ENCODE data around the gene EML1.
A peak's percentile ranks its signal among the peaks of the same experiment; 100 is the strongest.

Gene EML1

GRCh38 chr14:99940064-99940463 lies 146.9 kb downstream of the EML1 start:
- Histone ChIP-seq H3K27me3 (replicated peaks in 2 of 5; ENCODE audit: control insufficient read depth in 4 of 5, insufficient read depth in 5 of 5, low read length in 4 of 5) (peaks cover 0 to 12% (median 3%) of the 10 kb centered on the region in 5 experiments), H3K4me3 (ENCODE audit: control insufficient read depth in 1 of 7, extremely low read depth in 1 of 7, insufficient read depth in 4 of 7, low read depth in 2 of 7, low read length in 6 of 7) (no peak overlapping the region), H3K4me1 (ENCODE audit: control extremely low read depth in 1 of 4, control insufficient read depth in 4 of 4, insufficient read depth in 4 of 4, low read length in 3 of 4) (peaks cover 0 to 5% (median 2%) of the 10 kb centered on the region in 4 experiments), H3K9me3 (ENCODE audit: control extremely low read depth in 1 of 5, control insufficient read depth in 4 of 5, insufficient read depth in 2 of 5, low read depth in 1 of 5, low read length in 4 of 5) (no peaks in the 10 kb centered on the region), H3K27ac (ENCODE audit: insufficient read depth in 1 of 2, low read depth in 1 of 2, low read length in 2 of 2, poor library complexity in 1 of 2, severe bottlenecking in 2 of 2) (no peak overlapping the region), H3K36me3 (ENCODE audit: control insufficient read depth in 4 of 4, insufficient read depth in 4 of 4, low read length in 3 of 4) (no peaks in the 10 kb centered on the region)
- CTCF ChIA-PET = interaction anchor here (0.9 to 1.3 kb wide), 2 partner anchors 11 to 22 kb away, joined by 3 read pairs; no protein-coding TSS in a partner anchor
- WGBS (ENCODE audit: insufficient coverage) = 100% methylated on average over 10 of the region's 15 CpGs
- no peak for DNase-seq
- POLR2A ChIA-PET = no interaction called here

GRCh38 chr14:99941211-99941610 lies 148.0 kb downstream of the EML1 start:
- Histone ChIP-seq H3K9me3 (ENCODE audit: control extremely low read depth in 1 of 5, control insufficient read depth in 4 of 5, insufficient read depth in 2 of 5, low read depth in 1 of 5, low read length in 4 of 5) (no peaks in the 10 kb centered on the region), H3K27ac (ENCODE audit: insufficient read depth in 1 of 2, low read depth in 1 of 2, low read length in 2 of 2, poor library complexity in 1 of 2, severe bottlenecking in 2 of 2) (no peak overlapping the region), H3K36me3 (ENCODE audit: control insufficient read depth in 4 of 4, insufficient read depth in 4 of 4, low read length in 3 of 4) (no peaks in the 10 kb centered on the region), H3K27me3 (replicated peaks in 2 of 5; ENCODE audit: control insufficient read depth in 4 of 5, insufficient read depth in 5 of 5, low read length in 4 of 5) (peaks cover 0 to 23% (median 4%) of the 10 kb centered on the region in 5 experiments), H3K4me1 (ENCODE audit: control extremely low read depth in 1 of 4, control insufficient read depth in 4 of 4, insufficient read depth in 4 of 4, low read length in 3 of 4) (peaks cover 0 to 7% (median 2%) of the 10 kb centered on the region in 4 experiments), H3K4me3 (ENCODE audit: control insufficient read depth in 1 of 7, extremely low read depth in 1 of 7, insufficient read depth in 4 of 7, low read depth in 2 of 7, low read length in 6 of 7) (no peak overlapping the region)
- POLR2A ChIA-PET = no interaction called here
- no peak for DNase-seq
- no CpG with 5 or more reads among the region's 1 CpG for WGBS (ENCODE audit: insufficient coverage)
- CTCF ChIA-PET = interaction anchor here (1.3 kb wide), 1 partner anchor 10 kb away, joined by 3 read pairs; no protein-coding TSS in a partner anchor

GRCh38 chr14:99943620-99944019 lies 150.4 kb downstream of the EML1 start:
- no peak overlapping the region for H3K4me3 ChIP-seq (ENCODE audit: control insufficient read depth in 1 of 7, extremely low read depth in 1 of 7, insufficient read depth in 4 of 7, low read depth in 2 of 7, low read length in 6 of 7)
- CTCF ChIA-PET = no interaction called here

GRCh38 chr14:99944241-99944651 lies 151.0 kb downstream of the EML1 start:
- H3K36me3 ChIP-seq (ENCODE audit: control insufficient read depth in 4 of 4, insufficient read depth in 4 of 4, low read length in 3 of 4) = no peaks in the 10 kb centered on the region
- ChIA-PET CTCF (no interaction called here), POLR2A (no interaction called here)
- H3K4me3 ChIP-seq (ENCODE audit: control insufficient read depth in 1 of 7, extremely low read depth in 1 of 7, insufficient read depth in 4 of 7, low read depth in 2 of 7, low read length in 6 of 7) = no peak overlapping the region
- no peak for DNase-seq
- H3K4me1 ChIP-seq (ENCODE audit: control extremely low read depth in 1 of 4, control insufficient read depth in 4 of 4, insufficient read depth in 4 of 4, low read length in 3 of 4) = peaks cover 0 to 11% (median 6%) of the 10 kb centered on the region in 4 experiments
- no peak overlapping the region for H3K27ac ChIP-seq (ENCODE audit: insufficient read depth in 1 of 2, low read depth in 1 of 2, low read length in 2 of 2, poor library complexity in 1 of 2, severe bottlenecking in 2 of 2)
- WGBS (ENCODE audit: insufficient coverage) = 88% methylated on average over 12 of the region's 13 CpGs
- no peaks in the 10 kb centered on the region for H3K9me3 ChIP-seq (ENCODE audit: control extremely low read depth in 1 of 5, control insufficient read depth in 4 of 5, insufficient read depth in 2 of 5, low read depth in 1 of 5, low read length in 4 of 5)
- H3K27me3 ChIP-seq (replicated peaks in 2 of 5; ENCODE audit: control insufficient read depth in 4 of 5, insufficient read depth in 5 of 5, low read length in 4 of 5) = peaks cover 0 to 30% (median 5%) of the 10 kb centered on the region in 5 experiments

More at GRCh38 chr14:99943620-99944019, 150.4 kb downstream of the EML1 start:
- H3K36me3 ChIP-seq (ENCODE audit: control insufficient read depth in 4 of 4, insufficient read depth in 4 of 4, low read length in 3 of 4) = no peaks in the 10 kb centered on the region
- no peaks in the 10 kb centered on the region for H3K9me3 ChIP-seq (ENCODE audit: control extremely low read depth in 1 of 5, control insufficient read depth in 4 of 5, insufficient read depth in 2 of 5, low read depth in 1 of 5, low read length in 4 of 5)
- DNase-seq = no peak
- H3K27me3 ChIP-seq (replicated peaks in 2 of 5; ENCODE audit: control insufficient read depth in 4 of 5, insufficient read depth in 5 of 5, low read length in 4 of 5) = peaks cover 0 to 30% (median 5%) of the 10 kb centered on the region in 5 experiments
- no peak overlapping the region for H3K27ac ChIP-seq (ENCODE audit: insufficient read depth in 1 of 2, low read depth in 1 of 2, low read length in 2 of 2, poor library complexity in 1 of 2, severe bottlenecking in 2 of 2)
- peaks cover 0 to 11% (median 6%) of the 10 kb centered on the region in 4 experiments for H3K4me1 ChIP-seq (ENCODE audit: control extremely low read depth in 1 of 4, control insufficient read depth in 4 of 4, insufficient read depth in 4 of 4, low read length in 3 of 4)
- WGBS (ENCODE audit: insufficient coverage) = 98% methylated on average over 8 of the region's 9 CpGs
- POLR2A ChIA-PET = no interaction called here

GRCh38 chr14:99945732-99946651 lies 152.8 kb downstream of the EML1 start:
- peak in 2 of 3 donors; percentile 29 to 33 for DNase-seq
- Histone ChIP-seq H3K36me3 (ENCODE audit: control insufficient read depth in 4 of 4, insufficient read depth in 4 of 4, low read length in 3 of 4) (no peaks in the 10 kb centered on the region), H3K4me3 (ENCODE audit: control insufficient read depth in 1 of 7, extremely low read depth in 1 of 7, insufficient read depth in 4 of 7, low read depth in 2 of 7, low read length in 6 of 7) (peak overlapping the region in 5 of 7 experiments; percentile 49 to 73 (median 63)), H3K27me3 (replicated peaks in 2 of 5; ENCODE audit: control insufficient read depth in 4 of 5, insufficient read depth in 5 of 5, low read length in 4 of 5) (peaks cover 0 to 30% (median 5%) of the 10 kb centered on the region in 5 experiments), H3K4me1 (ENCODE audit: control extremely low read depth in 1 of 4, control insufficient read depth in 4 of 4, insufficient read depth in 4 of 4, low read length in 3 of 4) (peaks cover 0 to 11% (median 6%) of the 10 kb centered on the region in 4 experiments), H3K9me3 (ENCODE audit: control extremely low read depth in 1 of 5, control insufficient read depth in 4 of 5, insufficient read depth in 2 of 5, low read depth in 1 of 5, low read length in 4 of 5) (no peaks in the 10 kb centered on the region), H3K27ac (ENCODE audit: insufficient read depth in 1 of 2, low read depth in 1 of 2, low read length in 2 of 2, poor library complexity in 1 of 2, severe bottlenecking in 2 of 2) (no peak overlapping the region)
- WGBS (ENCODE audit: insufficient coverage) = 55% methylated on average over 14 of the region's 17 CpGs
- CTCF ChIA-PET = interaction anchor here (0.6 to 1.8 kb wide), 10 partner anchors 8 to 265 kb away, joined by 3 to 11 read pairs (median 3); no protein-coding TSS in a partner anchor
- POLR2A ChIA-PET = interaction anchor here (0.6 kb wide), 1 partner anchor 267 kb away, joined by 3 read pairs; no protein-coding TSS in a partner anchor

GRCh38 chr14:99946652-99947489 lies 153.7 kb downstream of the EML1 start:
- H3K36me3 ChIP-seq (ENCODE audit: control insufficient read depth in 4 of 4, insufficient read depth in 4 of 4, low read length in 3 of 4) = no peaks in the 10 kb centered on the region
- H3K27me3 ChIP-seq (replicated peaks in 2 of 5; ENCODE audit: control insufficient read depth in 4 of 5, insufficient read depth in 5 of 5, low read length in 4 of 5) = peaks cover 0 to 30% (median 9%) of the 10 kb centered on the region in 5 experiments
- DNase-seq = peak; percentile 21 to 56 (median 53)
- no peaks in the 10 kb centered on the region for H3K9me3 ChIP-seq (ENCODE audit: control extremely low read depth in 1 of 5, control insufficient read depth in 4 of 5, insufficient read depth in 2 of 5, low read depth in 1 of 5, low read length in 4 of 5)
- peak overlapping the region in 6 of 7 experiments; percentile 46 to 73 (median 61) for H3K4me3 ChIP-seq (ENCODE audit: control insufficient read depth in 1 of 7, extremely low read depth in 1 of 7, insufficient read depth in 4 of 7, low read depth in 2 of 7, low read length in 6 of 7)
- 21% methylated on average over 28 of the region's 33 CpGs for WGBS (ENCODE audit: insufficient coverage)
- ChIA-PET POLR2A (no interaction called here), CTCF (interaction anchor here (1.0 to 1.8 kb wide), 8 partner anchors 9 to 266 kb away, joined by 3 to 11 read pairs (median 4); no protein-coding TSS in a partner anchor)
- peaks cover 0 to 11% (median 6%) of the 10 kb centered on the region in 4 experiments for H3K4me1 ChIP-seq (ENCODE audit: control extremely low read depth in 1 of 4, control insufficient read depth in 4 of 4, insufficient read depth in 4 of 4, low read length in 3 of 4)
- H3K27ac ChIP-seq (ENCODE audit: insufficient read depth in 1 of 2, low read depth in 1 of 2, low read length in 2 of 2, poor library complexity in 1 of 2, severe bottlenecking in 2 of 2) = no peak overlapping the region

Measured in common myeloid progenitor, CD34-positive (primary cell).